Uterus (tissue), 4 donors: Measurements from ENCODE around the gene CFAP74. TPM values are rescaled to one million over a fixed set of nuclear protein-coding genes. Genes with fewer than 3 reads are reported as not detected.

Experiments
- DNase-seq, 2 donors: peaks; one replicate each; pipeline ENCODE4 v3.0.0-alpha.2; 2019 to 2020
- H3K27ac ChIP-seq, 2 donors: fragments of 200-600 bp; sonication (generic); 1 replicate in 1 of 2; 2 replicates in 1 of 2; pipeline ENCODE4 v1.5.1; 2016 to 2018
- H3K27me3 ChIP-seq, 2 donors: fragments of 200-600 bp; sonication (generic); one replicate each; pipeline ENCODE4 v1.5.1; 2018 to 2019; ENCODE audit warnings: control low read depth in 1 of 2
- H3K36me3 ChIP-seq, 2 donors: fragments of 200-600 bp; sonication (generic); one replicate each; pipeline ENCODE4 v1.5.1; 2019; ENCODE audit warnings: control low read depth in 1 of 2
- H3K4me1 ChIP-seq, 2 donors: fragments of 200-600 bp; sonication (generic); one replicate each; pipeline ENCODE4 v1.5.1; 2018 to 2019; ENCODE audit warnings: control low read depth in 1 of 2
- H3K4me3 ChIP-seq, 2 donors: fragments of 200-600 bp; sonication (generic); 1 replicate in 1 of 2; 2 replicates in 1 of 2; pipeline ENCODE4 v1.5.1; 2018 to 2019; ENCODE audit warnings: mild to moderate bottlenecking in 1 of 2
- H3K9me3 ChIP-seq, 2 donors: fragments of 200-600 bp; sonication (generic); one replicate each; pipeline ENCODE4 v1.5.1; 2019; ENCODE audit warnings: control low read depth in 1 of 2
- CTCF ChIP-seq, 4 experiments: fragments of 200-600 bp in 2 of 4; fragments of 450-650 bp in 2 of 4; sonication (generic) in 2 of 4; IDR thresholded peaks; one replicate each; pipeline ENCODE4 v1.5.1; 2016 to 2019; ENCODE audit warnings: antibody characterized with exemption in 4 of 4, mild to moderate bottlenecking in 2 of 4, moderate library complexity in 1 of 4
- POLR2A ChIP-seq, 2 donors: fragments of 450-650 bp; IDR thresholded peaks; one replicate each; pipeline ENCODE4 v1.6.1; 2016; ENCODE audit warnings: antibody characterized with exemption in 2 of 2, mild to moderate bottlenecking in 1 of 2, moderate library complexity in 1 of 2
- intact Hi-C: fragments of 100-400 bp; cut with DNase I; formaldehyde crosslinking; loops from one replicate; pipeline ENCODE4 v1.15.1; 2023; ENCODE audit warnings: low total_unique reads
- total RNA-seq, 4 donors: library from RNA; depleted of rRNA in 3 of 4; stranded (reverse); fragments of >200 nt in 3 of 4; gene quantifications; one replicate each; pipeline versions ENCODE4 v1.1.0 to v1.2.4, GENCODE V29; 2014 to 2023
- donor health status: DM: yes; HTN: yes; CAD: no.

Gene CFAP74
- 1 to 10 TPM in 1 of 4 donors, under 1 TPM in 1, not detected in 2; 0.64 to 1.0 TPM for total RNA-seq

- Histone ChIP-seq H3K36me3 (no peaks in the 10 kb centered on the region), H3K4me1 (no peaks in the 10 kb centered on the region), H3K27ac (no peak within 1 kb of the TSS), H3K9me3 (no peaks in the 10 kb centered on the region), H3K27me3 (peaks cover 0 to 20% of the 10 kb centered on the region in 2 donors), H3K4me3 (no peak within 1 kb of the TSS)
- TF ChIP-seq CTCF (IDR thresholded peaks at IDR 0.05) (no peak), POLR2A (IDR thresholded peaks at IDR 0.05) (no peak)
- no peak for DNase-seq
- intact Hi-C loops: no loop called here
Measured at GRCh38 chr1:2003541-2004131, at the start of gene CFAP74. CFAP74 (minus strand) TSS chr1:2003786; CDS start chr1:1990956, 12,830 bp downstream.

DNA sequence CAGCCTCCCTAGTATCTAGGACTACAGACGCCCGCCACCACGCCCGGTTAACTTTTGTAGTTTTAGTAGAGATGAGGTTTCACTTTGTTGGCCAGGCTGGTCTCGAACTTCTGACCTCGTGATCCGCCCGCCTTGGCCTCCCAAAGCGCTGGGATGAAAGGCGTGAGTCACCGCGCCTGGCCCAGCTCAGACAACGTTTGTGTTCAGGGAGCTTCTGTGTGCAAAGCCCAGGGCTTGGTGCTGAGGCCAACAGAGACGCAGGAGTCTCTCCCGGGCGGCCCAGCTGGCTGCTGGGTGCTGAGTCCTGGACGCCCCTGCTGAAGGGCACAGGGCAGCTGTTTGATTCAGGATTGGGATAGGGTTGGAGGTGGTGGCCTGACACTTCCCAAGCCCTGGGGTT, 49.6 kb upstream of the CFAP74 start:
- Histone ChIP-seq H3K27ac (no peak overlapping the region), H3K9me3 (no peaks in the 10 kb centered on the region), H3K4me1 (peaks cover 0 to 6% of the 10 kb centered on the region in 2 donors), H3K27me3 (peaks cover 6 to 12% of the 10 kb centered on the region in 2 donors), H3K36me3 (no peaks in the 10 kb centered on the region), H3K4me3 (no peak overlapping the region)
- intact Hi-C loops: no loop called here
- TF ChIP-seq POLR2A (IDR thresholded peaks at IDR 0.05) (no peak), CTCF (IDR thresholded peaks at IDR 0.05) (no peak)
- DNase-seq: no peak

GRCh38 chr1:2052756-2053155, 49.2 kb upstream of the CFAP74 start:
- TF ChIP-seq CTCF (IDR thresholded peaks at IDR 0.05): no peak
- TF ChIP-seq POLR2A (IDR thresholded peaks at IDR 0.05): no peak
- no peak overlapping the region for H3K27ac ChIP-seq
- no peaks in the 10 kb centered on the region for H3K36me3 ChIP-seq
- DNase-seq: no peak
- H3K4me1 ChIP-seq: peaks cover 0 to 6% of the 10 kb centered on the region in 2 donors
- no peaks in the 10 kb centered on the region for H3K9me3 ChIP-seq
- intact Hi-C loops: no loop called here
- no peak overlapping the region for H3K4me3 ChIP-seq
- peaks cover 6 to 12% of the 10 kb centered on the region in 2 donors for H3K27me3 ChIP-seq

DNA sequence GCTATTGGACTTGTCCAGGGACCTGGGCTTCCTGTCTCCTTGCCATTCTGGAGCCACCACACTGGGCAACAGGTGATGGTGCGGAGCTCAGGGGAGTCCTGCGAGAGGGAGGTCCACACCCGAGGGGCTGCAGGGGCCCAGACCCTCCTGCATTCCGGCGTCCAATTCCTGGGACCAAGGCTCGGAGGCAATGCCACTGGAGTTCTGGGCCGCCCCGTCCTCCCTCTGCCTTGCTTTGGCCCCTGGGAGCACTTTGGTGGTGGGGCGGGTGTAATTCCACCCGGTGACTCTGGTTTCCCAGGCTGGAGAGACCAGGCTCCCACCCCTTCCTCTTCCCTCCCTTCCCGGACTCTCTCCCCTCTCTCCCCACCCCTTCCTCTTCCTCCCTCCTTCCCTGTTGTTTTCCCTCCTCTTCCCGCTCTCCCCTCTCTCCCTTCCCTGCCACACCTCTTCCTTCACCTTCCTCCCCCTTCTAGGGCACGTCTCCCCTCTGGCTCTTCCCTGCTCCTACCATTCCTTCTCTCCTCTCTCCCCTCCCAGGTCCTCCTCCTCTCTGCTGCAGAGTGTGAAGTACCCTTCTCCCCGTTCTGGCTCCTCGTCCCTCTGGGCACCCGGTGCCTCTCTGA, 48.6 kb upstream of the CFAP74 start:
- peaks cover 0 to 6% of the 10 kb centered on the region in 2 donors for H3K4me1 ChIP-seq
- peaks cover 6 to 12% of the 10 kb centered on the region in 2 donors for H3K27me3 ChIP-seq
- TF ChIP-seq CTCF (IDR thresholded peaks at IDR 0.05) (no peak), POLR2A (IDR thresholded peaks at IDR 0.05) (no peak)
- H3K27ac ChIP-seq: no peak overlapping the region
- H3K4me3 ChIP-seq: no peak overlapping the region
- intact Hi-C loops: no loop called here
- no peak for DNase-seq
- no peaks in the 10 kb centered on the region for H3K9me3 ChIP-seq
- H3K36me3 ChIP-seq: no peaks in the 10 kb centered on the region
